ENCODE results near the gene EP400. TPM values are rescaled to one million over a fixed set of nuclear protein-coding genes. Genes with fewer than 3 reads are reported as not detected.

EP400 gene
- total and polyA plus RNA-seq, 2 of the 13 experiments (the other 11 are each of a cell fraction or from before 2014, with no cell fraction given), result 4.9 to 5.0 TPM

DNA sequence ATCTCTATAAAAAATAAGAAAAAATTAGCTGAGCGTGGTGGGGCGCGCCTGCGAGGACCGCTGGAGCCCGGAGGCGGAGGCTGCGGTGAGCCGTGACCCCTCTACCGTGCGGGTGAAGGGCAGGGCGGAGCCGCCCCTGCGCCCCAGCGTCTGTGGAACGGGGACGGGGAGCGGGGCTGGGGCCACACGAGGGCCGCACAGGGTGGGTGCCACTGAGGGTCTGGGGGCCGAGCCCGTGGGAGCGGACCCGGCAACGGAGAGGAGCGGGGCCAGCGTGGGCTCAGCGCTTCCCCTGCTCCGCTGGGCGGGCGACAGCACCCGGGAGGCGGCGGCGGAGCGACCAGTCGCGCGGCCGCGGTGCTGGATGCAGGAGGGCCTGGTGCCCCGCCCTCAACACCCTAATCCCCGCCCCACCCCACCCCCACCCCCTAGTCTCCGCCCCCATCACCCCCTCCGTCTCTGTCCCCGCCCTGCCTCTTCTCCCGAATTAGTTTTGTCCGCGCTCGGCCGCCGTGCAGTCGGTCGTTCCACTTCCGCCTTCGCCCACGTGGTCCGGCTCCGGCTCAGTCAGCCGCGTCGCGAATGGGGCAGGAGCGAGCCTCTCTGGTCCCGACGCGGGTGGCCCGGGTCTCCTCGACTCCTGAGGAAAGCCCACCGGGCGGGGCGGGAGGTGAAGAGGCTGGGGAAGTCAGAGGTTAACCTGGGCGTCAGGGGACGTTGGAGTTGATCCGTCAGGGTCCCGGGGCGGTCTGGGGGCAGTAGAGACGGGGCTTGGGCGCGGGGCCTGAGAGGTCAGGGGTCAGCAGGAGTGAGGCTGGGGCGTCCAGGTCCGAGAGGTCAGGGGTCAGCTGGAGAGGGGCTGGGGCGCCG is 20.8 kb upstream of the EP400 start, which contains the start of gene PUS1 (continued):
- TF ChIP-seq, protein P1, sequence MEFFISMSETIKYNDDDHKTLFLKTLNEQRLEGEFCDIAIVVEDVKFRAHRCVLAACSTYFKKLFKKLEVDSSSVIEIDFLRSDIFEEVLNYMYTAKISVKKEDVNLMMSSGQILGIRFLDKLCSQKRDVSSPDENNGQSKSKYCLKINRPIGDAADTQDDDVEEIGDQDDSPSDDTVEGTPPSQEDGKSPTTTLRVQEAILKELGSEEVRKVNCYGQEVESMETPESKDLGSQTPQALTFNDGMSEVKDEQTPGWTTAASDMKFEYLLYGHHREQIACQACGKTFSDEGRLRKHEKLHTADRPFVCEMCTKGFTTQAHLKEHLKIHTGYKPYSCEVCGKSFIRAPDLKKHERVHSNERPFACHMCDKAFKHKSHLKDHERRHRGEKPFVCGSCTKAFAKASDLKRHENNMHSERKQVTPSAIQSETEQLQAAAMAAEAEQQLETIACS (CRISPR knock-in tag; IDR thresholded peaks at IDR 0.05), result no peak; the same call in 1 of the 2 replicates
- TF ChIP-seq ZNF441 (CRISPR knock-in tag; IDR thresholded peaks at IDR 0.05; ENCODE audit: borderline replicate concordance), result no peak; the same call in 1 of the 2 replicates
- TF ChIP-seq STAG1 (CRISPR knock-in tag; IDR thresholded peaks at IDR 0.05), result no peak; the same call in none of the 2 replicates
- TF ChIP-seq, protein P2, sequence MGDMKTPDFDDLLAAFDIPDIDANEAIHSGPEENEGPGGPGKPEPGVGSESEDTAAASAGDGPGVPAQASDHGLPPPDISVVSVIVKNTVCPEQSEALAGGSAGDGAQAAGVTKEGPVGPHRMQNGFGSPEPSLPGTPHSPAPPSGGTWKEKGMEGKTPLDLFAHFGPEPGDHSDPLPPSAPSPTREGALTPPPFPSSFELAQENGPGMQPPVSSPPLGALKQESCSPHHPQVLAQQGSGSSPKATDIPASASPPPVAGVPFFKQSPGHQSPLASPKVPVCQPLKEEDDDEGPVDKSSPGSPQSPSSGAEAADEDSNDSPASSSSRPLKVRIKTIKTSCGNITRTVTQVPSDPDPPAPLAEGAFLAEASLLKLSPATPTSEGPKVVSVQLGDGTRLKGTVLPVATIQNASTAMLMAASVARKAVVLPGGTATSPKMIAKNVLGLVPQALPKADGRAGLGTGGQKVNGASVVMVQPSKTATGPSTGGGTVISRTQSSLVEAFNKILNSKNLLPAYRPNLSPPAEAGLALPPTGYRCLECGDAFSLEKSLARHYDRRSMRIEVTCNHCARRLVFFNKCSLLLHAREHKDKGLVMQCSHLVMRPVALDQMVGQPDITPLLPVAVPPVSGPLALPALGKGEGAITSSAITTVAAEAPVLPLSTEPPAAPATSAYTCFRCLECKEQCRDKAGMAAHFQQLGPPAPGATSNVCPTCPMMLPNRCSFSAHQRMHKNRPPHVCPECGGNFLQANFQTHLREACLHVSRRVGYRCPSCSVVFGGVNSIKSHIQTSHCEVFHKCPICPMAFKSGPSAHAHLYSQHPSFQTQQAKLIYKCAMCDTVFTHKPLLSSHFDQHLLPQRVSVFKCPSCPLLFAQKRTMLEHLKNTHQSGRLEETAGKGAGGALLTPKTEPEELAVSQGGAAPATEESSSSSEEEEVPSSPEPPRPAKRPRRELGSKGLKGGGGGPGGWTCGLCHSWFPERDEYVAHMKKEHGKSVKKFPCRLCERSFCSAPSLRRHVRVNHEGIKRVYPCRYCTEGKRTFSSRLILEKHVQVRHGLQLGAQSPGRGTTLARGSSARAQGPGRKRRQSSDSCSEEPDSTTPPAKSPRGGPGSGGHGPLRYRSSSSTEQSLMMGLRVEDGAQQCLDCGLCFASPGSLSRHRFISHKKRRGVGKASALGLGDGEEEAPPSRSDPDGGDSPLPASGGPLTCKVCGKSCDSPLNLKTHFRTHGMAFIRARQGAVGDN (CRISPR knock-in tag; IDR thresholded peaks at IDR 0.05), result peak; percentile 92
- TF ChIP-seq ZNF672 (CRISPR knock-in tag; IDR thresholded peaks at IDR 0.05), result no peak
- no peak for TF ChIP-seq NPAS2 (CRISPR knock-in tag; IDR thresholded peaks at IDR 0.05; ENCODE audit: borderline replicate concordance)
- TF ChIP-seq, protein P3, sequence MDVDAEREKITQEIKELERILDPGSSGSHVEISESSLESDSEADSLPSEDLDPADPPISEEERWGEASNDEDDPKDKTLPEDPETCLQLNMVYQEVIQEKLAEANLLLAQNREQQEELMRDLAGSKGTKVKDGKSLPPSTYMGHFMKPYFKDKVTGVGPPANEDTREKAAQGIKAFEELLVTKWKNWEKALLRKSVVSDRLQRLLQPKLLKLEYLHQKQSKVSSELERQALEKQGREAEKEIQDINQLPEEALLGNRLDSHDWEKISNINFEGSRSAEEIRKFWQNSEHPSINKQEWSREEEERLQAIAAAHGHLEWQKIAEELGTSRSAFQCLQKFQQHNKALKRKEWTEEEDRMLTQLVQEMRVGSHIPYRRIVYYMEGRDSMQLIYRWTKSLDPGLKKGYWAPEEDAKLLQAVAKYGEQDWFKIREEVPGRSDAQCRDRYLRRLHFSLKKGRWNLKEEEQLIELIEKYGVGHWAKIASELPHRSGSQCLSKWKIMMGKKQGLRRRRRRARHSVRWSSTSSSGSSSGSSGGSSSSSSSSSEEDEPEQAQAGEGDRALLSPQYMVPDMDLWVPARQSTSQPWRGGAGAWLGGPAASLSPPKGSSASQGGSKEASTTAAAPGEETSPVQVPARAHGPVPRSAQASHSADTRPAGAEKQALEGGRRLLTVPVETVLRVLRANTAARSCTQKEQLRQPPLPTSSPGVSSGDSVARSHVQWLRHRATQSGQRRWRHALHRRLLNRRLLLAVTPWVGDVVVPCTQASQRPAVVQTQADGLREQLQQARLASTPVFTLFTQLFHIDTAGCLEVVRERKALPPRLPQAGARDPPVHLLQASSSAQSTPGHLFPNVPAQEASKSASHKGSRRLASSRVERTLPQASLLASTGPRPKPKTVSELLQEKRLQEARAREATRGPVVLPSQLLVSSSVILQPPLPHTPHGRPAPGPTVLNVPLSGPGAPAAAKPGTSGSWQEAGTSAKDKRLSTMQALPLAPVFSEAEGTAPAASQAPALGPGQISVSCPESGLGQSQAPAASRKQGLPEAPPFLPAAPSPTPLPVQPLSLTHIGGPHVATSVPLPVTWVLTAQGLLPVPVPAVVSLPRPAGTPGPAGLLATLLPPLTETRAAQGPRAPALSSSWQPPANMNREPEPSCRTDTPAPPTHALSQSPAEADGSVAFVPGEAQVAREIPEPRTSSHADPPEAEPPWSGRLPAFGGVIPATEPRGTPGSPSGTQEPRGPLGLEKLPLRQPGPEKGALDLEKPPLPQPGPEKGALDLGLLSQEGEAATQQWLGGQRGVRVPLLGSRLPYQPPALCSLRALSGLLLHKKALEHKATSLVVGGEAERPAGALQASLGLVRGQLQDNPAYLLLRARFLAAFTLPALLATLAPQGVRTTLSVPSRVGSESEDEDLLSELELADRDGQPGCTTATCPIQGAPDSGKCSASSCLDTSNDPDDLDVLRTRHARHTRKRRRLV (CRISPR knock-in tag; IDR thresholded peaks at IDR 0.05), result no peak; the same call in 1 of the 2 replicates
- 0 out of 2 replicates have a peak, but pooled peaks have one; percentile 22 for TF ChIP-seq ZNF12 (CRISPR knock-in tag; IDR thresholded peaks at IDR 0.05)
- TF ChIP-seq ERF (CRISPR knock-in tag; IDR thresholded peaks at IDR 0.05), result no peak; the same call in 1 of the 2 replicates
- TF ChIP-seq, protein P4, sequence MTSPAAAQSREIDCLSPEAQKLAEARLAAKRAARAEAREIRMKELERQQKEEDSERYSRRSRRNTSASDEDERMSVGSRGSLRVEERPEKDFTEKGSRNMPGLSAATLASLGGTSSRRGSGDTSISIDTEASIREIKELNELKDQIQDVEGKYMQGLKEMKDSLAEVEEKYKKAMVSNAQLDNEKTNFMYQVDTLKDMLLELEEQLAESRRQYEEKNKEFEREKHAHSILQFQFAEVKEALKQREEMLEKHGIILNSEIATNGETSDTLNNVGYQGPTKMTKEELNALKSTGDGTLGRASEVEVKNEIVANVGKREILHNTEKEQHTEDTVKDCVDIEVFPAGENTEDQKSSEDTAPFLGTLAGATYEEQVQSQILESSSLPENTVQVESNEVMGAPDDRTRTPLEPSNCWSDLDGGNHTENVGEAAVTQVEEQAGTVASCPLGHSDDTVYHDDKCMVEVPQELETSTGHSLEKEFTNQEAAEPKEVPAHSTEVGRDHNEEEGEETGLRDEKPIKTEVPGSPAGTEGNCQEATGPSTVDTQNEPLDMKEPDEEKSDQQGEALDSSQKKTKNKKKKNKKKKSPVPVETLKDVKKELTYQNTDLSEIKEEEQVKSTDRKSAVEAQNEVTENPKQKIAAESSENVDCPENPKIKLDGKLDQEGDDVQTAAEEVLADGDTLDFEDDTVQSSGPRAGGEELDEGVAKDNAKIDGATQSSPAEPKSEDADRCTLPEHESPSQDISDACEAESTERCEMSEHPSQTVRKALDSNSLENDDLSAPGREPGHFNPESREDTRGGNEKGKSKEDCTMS (CRISPR knock-in tag; conservative IDR thresholded peaks at IDR 0.05), result no peak
- TF ChIP-seq ARNT (IDR thresholded peaks at IDR 0.05), result no peak
- no peak for TF ChIP-seq ZNF3 (CRISPR knock-in tag; IDR thresholded peaks at IDR 0.05)
- peak; percentile 72 for TF ChIP-seq TAF1 (CRISPR knock-in tag; IDR thresholded peaks at IDR 0.05)
- TF ChIP-seq ZNF557 (CRISPR knock-in tag; IDR thresholded peaks at IDR 0.05), result no peak
- TF ChIP-seq RBM39 (IDR thresholded peaks at IDR 0.05; ENCODE audit: low read depth, low read length, poor library complexity, severe bottlenecking), result peak; percentile 2
- TF ChIP-seq GFI1 (CRISPR knock-in tag; IDR thresholded peaks at IDR 0.05; ENCODE audit: borderline replicate concordance), result no peak; the same call in 1 of the 2 replicates
